HG03139 (cell line): ENCODE results near the gene CASP7.

Experiments used
- ATAC-seq: cut with Tn5 transposase; IDR thresholded peaks from one replicate; pipeline ENCODE4 v1.9.1; 2021; ENCODE audit not compliant: unreplicated experiment

Gene CASP7

GRCh38 chr10:113665806-113666354 is 13.8 kb upstream of the CASP7 start:
- no peak for ATAC-seq

- peak; percentile 78 for ATAC-seq
Measured at GRCh38 chr10:113666682-113667252, 12.9 kb upstream of the CASP7 start.

- ATAC-seq: peak; percentile 5
Measured at GRCh38 chr10:113680190-113681111, 739 bp downstream of the CASP7 start.

- peak; percentile 52 for ATAC-seq
Measured at GRCh38 chr10:113681533-113682470, 2.1 kb downstream of the CASP7 start.

DNA sequence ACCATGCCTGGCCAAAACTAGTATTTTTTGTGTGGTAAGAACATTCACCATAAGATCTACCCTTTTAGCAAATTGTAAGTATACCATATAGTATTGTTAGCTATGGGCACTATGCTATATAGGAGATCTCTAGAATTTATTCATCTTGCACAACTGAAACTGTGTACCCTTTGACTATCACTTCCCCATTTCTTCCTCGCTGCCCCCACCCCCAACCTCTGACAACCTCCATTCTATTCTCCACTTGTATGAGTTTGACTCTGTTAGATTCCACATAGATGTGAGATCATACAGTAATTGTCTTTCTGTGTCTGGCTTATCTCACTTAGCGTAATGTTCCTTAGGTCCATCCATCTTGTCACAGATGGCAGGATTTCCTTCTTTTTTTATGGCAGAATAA is 3.6 kb downstream of the CASP7 start:
- no peak for ATAC-seq

- ATAC-seq: no peak
Measured at GRCh38 chr10:113686028-113686427, 6.3 kb downstream of the CASP7 start.

DNA sequence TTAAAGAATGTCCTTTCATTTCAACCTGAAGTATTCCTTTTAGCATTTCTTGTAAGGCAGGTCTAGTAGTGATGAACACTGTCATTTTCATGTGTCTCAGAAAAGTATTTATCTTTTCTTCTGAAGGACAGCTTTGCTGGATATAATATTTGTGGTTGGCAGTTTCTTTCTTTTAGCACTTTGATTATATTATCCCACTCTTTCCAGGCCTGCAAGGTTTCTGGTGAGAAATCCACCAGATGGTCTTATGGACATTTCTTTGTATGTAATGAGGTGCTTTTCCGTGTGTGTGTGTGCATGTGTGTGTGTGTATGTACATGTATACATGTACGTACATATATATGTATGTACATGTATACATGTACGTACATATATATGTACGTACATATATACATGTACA is 7.3 kb downstream of the CASP7 start:
- ATAC-seq: no peak

DNA sequence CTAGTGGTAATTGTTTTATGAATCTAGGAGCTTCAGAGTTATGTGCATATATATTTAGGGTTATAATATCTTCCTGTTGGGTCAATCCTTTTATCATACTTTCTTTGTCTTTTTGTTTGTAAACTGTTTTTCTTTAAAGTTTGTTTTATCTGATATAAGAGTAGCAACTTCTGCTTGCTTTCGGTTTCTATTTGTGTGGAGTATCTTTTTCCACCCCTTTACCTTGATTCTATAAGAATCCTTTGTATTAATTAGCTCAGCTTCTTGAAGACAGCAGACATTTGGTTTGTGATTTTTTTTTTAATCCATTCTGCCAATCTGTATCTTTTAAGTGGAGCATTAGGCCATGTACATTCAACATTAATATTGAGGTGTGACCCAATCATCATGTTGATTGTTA is 9.3 kb downstream of the CASP7 start:
- no peak for ATAC-seq

DNA sequence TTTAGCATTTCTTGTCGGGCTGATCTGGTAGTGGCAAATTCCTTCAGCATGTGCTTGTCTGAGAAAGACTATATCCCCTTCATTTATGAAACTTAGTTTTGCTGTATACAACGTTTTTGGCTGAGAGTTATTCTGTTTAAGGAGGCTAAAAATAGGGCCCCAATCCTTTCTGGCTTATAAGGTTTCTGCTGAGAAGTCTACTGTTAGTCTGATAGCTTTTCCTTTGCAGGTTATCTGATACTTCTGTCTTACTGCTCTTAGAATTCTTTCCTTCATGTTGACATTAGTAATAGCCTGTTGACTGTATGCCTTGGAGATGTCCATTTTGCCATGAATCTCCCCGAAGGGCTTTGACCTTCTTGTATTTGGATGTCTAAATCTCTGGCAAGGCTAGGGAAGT is 9.9 kb downstream of the CASP7 start:
- no peak for ATAC-seq

DNA sequence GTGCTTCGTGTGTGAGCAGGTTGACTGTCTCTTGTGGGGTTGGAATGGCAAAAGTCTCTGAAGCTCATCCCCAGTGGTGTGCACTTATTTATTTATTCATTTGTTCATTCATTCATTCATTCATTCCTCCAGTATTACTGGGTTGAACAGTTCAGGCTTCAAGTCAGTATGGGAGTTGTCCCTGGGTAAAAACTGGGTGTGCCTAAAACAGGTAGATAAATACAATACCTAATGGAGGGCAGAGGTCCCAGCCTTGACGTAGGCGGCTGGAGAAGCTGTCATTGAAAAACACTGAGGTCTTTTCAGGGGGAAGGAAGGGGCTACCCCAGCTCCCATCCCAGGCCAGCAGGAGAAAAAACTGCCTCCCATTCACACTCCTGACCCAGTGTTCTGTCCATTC is 11.0 kb downstream of the CASP7 start:
- no peak for ATAC-seq

- ATAC-seq: no peak
Measured at GRCh38 chr10:113691381-113691780, 11.7 kb downstream of the CASP7 start.

DNA sequence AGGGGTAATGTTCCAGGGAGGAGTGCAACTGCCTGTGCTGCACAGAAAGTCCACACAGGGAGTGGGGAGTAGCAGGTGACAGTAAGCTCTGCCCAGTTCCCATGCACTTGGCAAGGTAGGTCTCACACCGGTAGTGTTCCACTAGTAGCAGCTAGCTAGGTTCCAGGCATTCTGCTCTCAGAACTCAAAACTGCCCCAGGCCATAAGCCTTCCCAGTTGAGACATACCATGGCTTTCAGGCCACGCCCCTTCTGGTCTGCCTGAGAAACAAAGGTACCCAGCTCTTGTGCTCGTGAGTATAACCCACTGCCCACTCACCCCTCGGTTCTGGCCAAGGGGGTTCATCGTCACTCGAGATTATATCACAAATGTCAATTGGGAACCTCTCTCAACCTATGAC is 12.6 kb downstream of the CASP7 start:
- no peak for ATAC-seq

- ATAC-seq: no peak
Measured at GRCh38 chr10:113693348-113693747, 13.6 kb downstream of the CASP7 start.

GRCh38 chr10:113695691-113696090 is 16.0 kb downstream of the CASP7 start:
- no peak for ATAC-seq

GRCh38 chr10:113697595-113697994 is 17.9 kb downstream of the CASP7 start:
- no peak for ATAC-seq

GRCh38 chr10:113704637-113705343 is 25.1 kb downstream of the CASP7 start:
- ATAC-seq: no peak

- ATAC-seq: no peak
Measured at GRCh38 chr10:113705344-113705652, 25.6 kb downstream of the CASP7 start.

GRCh38 chr10:113706623-113707022 is 26.9 kb downstream of the CASP7 start:
- ATAC-seq: no peak

DNA sequence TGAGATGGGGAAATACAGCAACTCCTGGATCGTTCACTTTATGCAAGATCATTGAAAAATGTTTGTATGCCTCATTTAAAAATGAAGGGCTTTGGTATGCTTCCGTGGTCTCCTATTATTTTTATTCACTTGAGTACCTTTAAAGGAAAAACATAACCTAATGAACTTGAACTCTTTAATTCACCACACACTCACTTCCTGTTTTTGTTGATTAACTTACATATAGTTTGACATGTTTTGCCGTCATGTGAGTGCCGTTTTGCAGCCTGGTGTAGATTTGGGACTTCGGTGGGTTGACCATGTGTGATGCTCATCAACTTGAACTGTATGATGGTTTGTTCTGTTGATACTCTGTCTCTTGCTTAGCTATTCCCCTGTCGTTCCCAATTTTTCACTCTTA is 28.9 kb downstream of the CASP7 start:
- ATAC-seq: no peak

- no peak for ATAC-seq
Measured at GRCh38 chr10:113709221-113709838, 29.6 kb downstream of the CASP7 start.
